ENCODE results near the gene ATAD3B.

GRCh38 chr1:1507305-1507704 lies 35.7 kb downstream of the ATAD3B start:
- TF ChIP-seq CTCF (optimal IDR thresholded peaks at IDR 0.05 in 1 of 3, IDR thresholded peaks at IDR 0.05 in 1 of 3, conservative IDR thresholded peaks at IDR 0.05 in 1 of 3; ENCODE audit: extremely low read depth in 1 of 3, insufficient read depth in 2 of 3, low read length in 3 of 3) (no peak), EZH2 (IDR thresholded peaks at IDR 0.05; ENCODE audit: low read length) (no peak)
